T-helper 1 cell (primary cell): Measurements from ENCODE around the gene DYNC2I2.

Experiments
- DNase-seq, 5 donors: peaks; one replicate each; pipeline ENCODE4 v3.0.0-alpha.2; 2012 to 2020

The DYNC2I2 gene

GRCh38 chr9:128635266-128636023 is 21.2 kb downstream of the DYNC2I2 start:
- no peak for DNase-seq

GRCh38 chr9:128634651-128635262 is 21.9 kb downstream of the DYNC2I2 start:
- DNase-seq, result no peak

GRCh38 chr9:128634111-128634510 is 22.5 kb downstream of the DYNC2I2 start:
- no peak for DNase-seq

- no peak for DNase-seq
Observed at GRCh38 chr9:128633601-128634000, 23.0 kb downstream of the DYNC2I2 start.

GRCh38 chr9:128633057-128633456 is 23.6 kb downstream of the DYNC2I2 start:
- no peak for DNase-seq

GRCh38 chr9:128632486-128632885 is 24.2 kb downstream of the DYNC2I2 start:
- DNase-seq, result no peak

- no peak for DNase-seq
Observed at GRCh38 chr9:128632066-128632465, 24.6 kb downstream of the DYNC2I2 start.

- DNase-seq, result no peak
Observed at GRCh38 chr9:128631636-128632035, 25.0 kb downstream of the DYNC2I2 start.

GRCh38 chr9:128629852-128630545 is 26.6 kb downstream of the DYNC2I2 start:
- DNase-seq, result no peak

GRCh38 chr9:128629136-128629535 is 27.5 kb downstream of the DYNC2I2 start:
- DNase-seq, result no peak

- DNase-seq, result no peak
Observed at GRCh38 chr9:128628471-128629048, 28.1 kb downstream of the DYNC2I2 start.

GRCh38 chr9:128627906-128628305 is 28.7 kb downstream of the DYNC2I2 start:
- no peak for DNase-seq

GRCh38 chr9:128627127-128627715 is 29.4 kb downstream of the DYNC2I2 start:
- no peak for DNase-seq

GRCh38 chr9:128626181-128626580 is 30.5 kb downstream of the DYNC2I2 start:
- no peak for DNase-seq

GRCh38 chr9:128625391-128626146 is 31.1 kb downstream of the DYNC2I2 start:
- DNase-seq, result no peak

GRCh38 chr9:128624566-128624965 is 32.1 kb downstream of the DYNC2I2 start:
- DNase-seq, result no peak

- DNase-seq, result no peak
Observed at GRCh38 chr9:128621730-128622455, 34.8 kb downstream of the DYNC2I2 start.

- DNase-seq, result no peak
Observed at GRCh38 chr9:128619779-128620178, 36.9 kb downstream of the DYNC2I2 start.

- DNase-seq, result no peak
Observed at GRCh38 chr9:128619127-128619526, 37.5 kb downstream of the DYNC2I2 start.

GRCh38 chr9:128617943-128618342 is 38.7 kb downstream of the DYNC2I2 start:
- DNase-seq, result no peak

- DNase-seq, result no peak
Observed at GRCh38 chr9:128615571-128615970, 41.1 kb downstream of the DYNC2I2 start.

GRCh38 chr9:128614728-128615127 is 41.9 kb downstream of the DYNC2I2 start:
- DNase-seq, result no peak
